GM18505 (cell line): ENCODE measurements around the gene SLC27A6.
A peak's percentile ranks its signal among the peaks of the same experiment; 100 is the strongest.
"Not testable (repeated sequence)": the region's sequence is repeated elsewhere in the genome, so short reads cannot be mapped to it uniquely, and the experiment has no call there.

Source experiments
- ATAC-seq: cut with Tn5 transposase; IDR thresholded peaks from one replicate; pipeline ENCODE4 v1.9.1; 2021; ENCODE audit not compliant: unreplicated experiment
- POLR2A ChIP-seq: IDR thresholded peaks from 4 replicates; pipeline ENCODE4 v1.6.1; 2011; ENCODE audit warnings: borderline replicate concordance; ENCODE audit not compliant: insufficient read depth, insufficient read length; ENCODE audit errors: extremely low read depth

Gene SLC27A6

GRCh38 chr5:128965011-128965637, at the start of gene SLC27A6:
Gene SLC27A6 (plus strand): TSS chr5:128965488. CDS start chr5:128966138, 650 bp downstream.
- ATAC-seq = peak; percentile 81

GRCh38 chr5:128919542-128919941, 45.7 kb upstream of the SLC27A6 start:
- no peak for ATAC-seq
- no peak for TF ChIP-seq POLR2A

More at GRCh38 chr5:128965011-128965637, at the start of gene SLC27A6:
- no peak for TF ChIP-seq POLR2A

GRCh38 chr5:128920345-128921215, 44.7 kb upstream of the SLC27A6 start:
- ATAC-seq = no peak
- TF ChIP-seq POLR2A = no peak

GRCh38 chr5:128924299-128924698, 41.0 kb upstream of the SLC27A6 start:
- no peak for TF ChIP-seq POLR2A

GRCh38 chr5:128925973-128926372, 39.3 kb upstream of the SLC27A6 start:
- ATAC-seq = no peak

More at GRCh38 chr5:128924299-128924698, 41.0 kb upstream of the SLC27A6 start:
- no peak for ATAC-seq

GRCh38 chr5:128927644-128928043, 37.6 kb upstream of the SLC27A6 start:
- TF ChIP-seq POLR2A = no peak
- no peak for ATAC-seq

More at GRCh38 chr5:128925973-128926372, 39.3 kb upstream of the SLC27A6 start:
- no peak for TF ChIP-seq POLR2A

GRCh38 chr5:128932232-128932631, 33.1 kb upstream of the SLC27A6 start:
- ATAC-seq = not testable (repeated sequence)

- not testable (repeated sequence) for ATAC-seq
These were observed 22.2 kb upstream of the SLC27A6 start for GRCh38 chr5:128943100-128943499.

- ATAC-seq = no peak
- TF ChIP-seq POLR2A = no peak
These were observed 15.3 kb upstream of the SLC27A6 start for GRCh38 chr5:128949847-128950546.

- not testable (repeated sequence) for ATAC-seq
These were observed 14.0 kb upstream of the SLC27A6 start for GRCh38 chr5:128951301-128951700.

- TF ChIP-seq POLR2A = no peak
- ATAC-seq = no peak
These were observed 9.1 kb upstream of the SLC27A6 start for GRCh38 chr5:128956164-128956563.

GRCh38 chr5:128962211-128962610, 3.1 kb upstream of the SLC27A6 start:
- no peak for ATAC-seq

GRCh38 chr5:128965638-128966302, 482 bp downstream of the SLC27A6 start:
- no peak for TF ChIP-seq POLR2A
- ATAC-seq = no peak

More at GRCh38 chr5:128962211-128962610, 3.1 kb upstream of the SLC27A6 start:
- TF ChIP-seq POLR2A = no peak
